ENCODE measurements around the gene FUBP1.

GRCh38 chr1:78011050-78011449 is 32.2 kb upstream of the FUBP1 start:
- TF ChIP-seq CTCF (IDR thresholded peaks at IDR 0.05; ENCODE audit: poor library complexity) (no peak), EZH2 (IDR thresholded peaks at IDR 0.05; ENCODE audit: borderline replicate concordance) (no peak)
